GM12873 (cell line): Measurements from ENCODE around the gene MCMBP.

Experiments
- TF ChIP-seq, protein P1 (sequence below): IDR thresholded peaks from 2 replicates; pipeline ENCODE4 v1.5.1; 2012; ENCODE audit warnings: low read depth, mild to moderate bottlenecking, moderate library complexity, low read length, control low read depth; ENCODE audit not compliant: insufficient read depth; ENCODE audit errors: missing control alignments

The MCMBP gene

DNA sequence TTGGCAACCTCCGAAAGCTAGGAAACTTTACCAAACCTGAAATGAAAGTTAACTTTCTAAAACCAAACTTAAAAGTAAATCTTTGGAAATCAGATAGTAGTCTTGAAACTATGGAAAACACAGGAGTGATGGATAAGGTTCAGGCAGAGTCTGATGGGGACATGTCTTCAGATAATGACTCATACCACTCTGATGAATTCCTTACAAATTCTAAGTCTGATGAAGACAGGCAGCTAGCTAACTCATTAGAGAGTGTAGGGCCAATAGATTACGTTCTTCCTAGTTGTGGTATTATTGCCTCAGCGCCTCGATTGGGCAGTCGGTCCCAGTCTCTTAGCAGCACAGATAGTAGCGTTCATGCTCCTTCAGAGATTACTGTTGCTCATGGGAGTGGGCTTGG lies 45.9 kb downstream of the MCMBP start:
- TF ChIP-seq, protein P1, sequence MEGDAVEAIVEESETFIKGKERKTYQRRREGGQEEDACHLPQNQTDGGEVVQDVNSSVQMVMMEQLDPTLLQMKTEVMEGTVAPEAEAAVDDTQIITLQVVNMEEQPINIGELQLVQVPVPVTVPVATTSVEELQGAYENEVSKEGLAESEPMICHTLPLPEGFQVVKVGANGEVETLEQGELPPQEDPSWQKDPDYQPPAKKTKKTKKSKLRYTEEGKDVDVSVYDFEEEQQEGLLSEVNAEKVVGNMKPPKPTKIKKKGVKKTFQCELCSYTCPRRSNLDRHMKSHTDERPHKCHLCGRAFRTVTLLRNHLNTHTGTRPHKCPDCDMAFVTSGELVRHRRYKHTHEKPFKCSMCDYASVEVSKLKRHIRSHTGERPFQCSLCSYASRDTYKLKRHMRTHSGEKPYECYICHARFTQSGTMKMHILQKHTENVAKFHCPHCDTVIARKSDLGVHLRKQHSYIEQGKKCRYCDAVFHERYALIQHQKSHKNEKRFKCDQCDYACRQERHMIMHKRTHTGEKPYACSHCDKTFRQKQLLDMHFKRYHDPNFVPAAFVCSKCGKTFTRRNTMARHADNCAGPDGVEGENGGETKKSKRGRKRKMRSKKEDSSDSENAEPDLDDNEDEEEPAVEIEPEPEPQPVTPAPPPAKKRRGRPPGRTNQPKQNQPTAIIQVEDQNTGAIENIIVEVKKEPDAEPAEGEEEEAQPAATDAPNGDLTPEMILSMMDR: no peak

DNA sequence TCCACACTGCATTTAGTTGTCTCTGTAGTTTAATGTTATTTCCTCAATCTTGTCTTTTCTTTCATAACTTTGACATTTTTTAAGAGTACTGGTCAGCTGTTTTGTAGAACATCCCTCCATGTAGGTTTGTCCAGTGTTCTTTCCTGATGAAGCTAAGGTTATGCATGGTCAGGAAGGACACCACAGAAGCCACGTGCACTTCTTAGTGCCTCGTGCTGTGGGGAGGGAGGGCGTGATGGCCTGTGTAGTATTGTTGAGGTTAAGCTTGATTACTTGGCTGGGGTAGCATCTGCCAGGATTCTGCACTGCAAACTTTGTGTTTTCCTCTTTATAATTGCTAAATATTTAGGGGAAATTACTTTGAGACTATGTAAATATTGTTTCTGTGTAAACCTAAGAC lies 48.3 kb downstream of the MCMBP start:
- TF ChIP-seq, protein P1: no peak

DNA sequence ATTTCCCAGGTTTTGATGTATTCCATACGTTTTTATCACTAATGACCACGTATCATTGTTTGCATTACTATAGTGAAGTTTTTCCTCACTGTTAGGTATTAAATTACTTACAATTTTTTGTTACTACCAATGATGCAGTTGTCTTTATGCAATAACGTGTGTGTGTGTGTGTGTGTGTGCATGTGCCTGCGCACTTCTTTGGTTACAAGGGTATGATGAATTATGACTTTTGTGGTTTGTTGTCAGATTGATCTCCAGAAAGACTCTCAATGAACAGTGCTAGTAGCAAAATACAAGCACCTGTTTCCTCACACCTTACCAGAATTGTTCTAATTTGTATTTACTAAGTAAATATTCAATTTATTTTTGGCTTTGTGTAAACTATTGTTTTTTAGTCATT lies 51.5 kb downstream of the MCMBP start:
- TF ChIP-seq, protein P1: no peak

DNA sequence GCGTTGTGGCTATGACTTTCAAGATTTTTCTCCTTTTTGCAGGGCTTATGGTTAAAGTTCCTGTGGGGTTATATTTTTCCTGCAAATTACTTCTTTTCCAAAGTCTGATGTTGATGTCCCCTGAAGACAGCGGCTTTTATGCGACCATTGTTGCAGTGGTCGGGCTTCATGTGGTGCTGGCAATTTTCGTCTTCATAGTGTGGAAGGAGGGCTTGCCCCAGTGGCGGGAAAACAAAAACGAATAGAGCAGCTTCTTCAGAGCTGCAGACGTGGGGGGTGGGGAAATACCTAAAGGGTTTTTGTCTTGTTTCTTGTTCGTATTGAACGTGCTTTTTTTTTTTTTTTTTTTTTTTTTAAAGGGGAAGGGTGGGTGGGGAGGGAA lies 53.8 kb downstream of the MCMBP start:
- TF ChIP-seq, protein P1: no peak

DNA sequence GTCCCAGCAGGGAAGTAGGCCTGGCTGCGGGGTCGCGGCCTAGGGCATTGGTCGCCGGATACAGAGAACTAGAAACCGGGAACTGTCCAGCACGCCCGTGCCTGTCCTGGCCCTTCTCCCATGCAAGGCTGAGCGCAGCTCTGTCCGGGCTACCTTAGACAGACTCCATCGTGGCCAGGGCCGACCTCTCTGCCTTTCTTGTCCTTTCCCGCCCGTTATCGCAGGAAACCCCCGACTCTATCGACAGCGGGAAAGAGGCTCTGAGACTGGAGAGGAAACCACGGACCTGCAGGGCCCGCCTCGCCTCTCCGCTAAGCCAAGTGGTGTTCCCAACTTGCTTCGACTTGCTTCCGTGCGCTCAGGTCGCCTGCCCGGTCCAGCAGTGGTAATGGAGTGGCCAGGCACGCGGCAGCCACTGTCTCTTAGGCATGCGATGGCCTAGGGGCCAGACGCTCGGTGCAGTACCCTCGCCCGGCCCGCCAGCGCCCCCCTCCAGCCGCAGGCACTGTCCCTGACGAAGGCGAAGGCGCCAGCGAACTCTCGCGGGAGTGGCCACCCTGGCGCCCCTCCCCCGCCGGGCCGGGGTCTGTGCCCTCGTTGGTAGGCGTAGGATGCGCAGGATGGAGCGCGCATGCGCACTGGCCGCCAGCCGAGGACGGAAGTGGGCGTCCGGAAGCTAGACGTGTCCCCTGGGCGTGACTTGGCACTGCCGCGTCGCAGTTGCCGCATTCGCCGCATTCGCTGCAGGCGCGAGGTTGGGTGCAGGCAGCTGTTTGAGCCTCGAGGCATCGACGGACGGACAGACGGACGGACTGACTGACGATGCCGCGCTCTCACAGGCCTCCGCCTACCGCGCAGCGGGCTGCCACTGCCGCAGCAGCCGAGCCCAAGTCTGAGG lies 54.4 kb downstream of the MCMBP start:
- TF ChIP-seq, protein P1: no peak

DNA sequence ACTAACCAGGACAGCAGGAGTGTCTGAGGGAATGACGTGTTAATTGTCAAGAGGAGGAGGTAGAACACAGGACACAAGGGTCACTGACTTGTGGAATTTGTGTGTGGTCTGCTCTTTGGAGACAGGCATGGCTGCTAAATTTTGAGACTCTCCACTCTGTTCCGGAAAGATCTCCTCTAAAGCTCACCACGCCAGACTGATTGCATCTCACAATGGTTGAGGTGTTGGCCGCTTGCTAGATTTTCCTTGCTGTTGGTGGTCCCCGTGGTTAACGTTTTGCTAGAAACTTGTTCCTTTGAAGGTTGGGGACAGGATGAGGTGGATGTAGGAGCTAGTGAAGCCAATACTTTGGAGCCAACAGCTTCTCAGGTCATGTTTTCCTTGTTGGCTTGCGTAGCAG lies 57.0 kb downstream of the MCMBP start:
- TF ChIP-seq, protein P1: no peak

DNA sequence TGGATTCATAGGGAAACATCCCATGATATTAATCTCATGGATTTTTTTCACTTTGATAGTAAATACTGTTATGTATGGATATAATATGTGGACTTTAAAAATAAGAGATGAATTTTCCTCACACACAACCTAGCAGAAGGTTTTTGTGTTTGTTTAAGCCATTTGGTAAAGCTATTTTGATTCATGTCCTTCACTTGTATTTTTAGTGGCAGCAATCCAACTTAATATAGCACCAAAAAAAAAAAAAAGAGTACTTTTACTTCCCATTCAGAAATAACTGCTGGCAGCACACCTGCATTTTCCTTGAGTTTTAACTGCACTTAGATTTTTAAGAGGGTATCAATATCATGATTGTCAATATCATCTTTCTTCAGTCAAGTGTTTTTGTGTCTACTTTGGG lies 60.0 kb downstream of the MCMBP start:
- TF ChIP-seq, protein P1: no peak
